Right kidney (tissue), 1 donor: ENCODE measurements around the gene KRT10.

ENCODE experiments used
- DNase-seq: peaks from one replicate; pipeline ENCODE4 v3.0.0-alpha.2; 2016

The KRT10 gene

GRCh38 chr17:40809721-40810421 lies 12.5 kb downstream of the KRT10 start:
- no peak for DNase-seq

DNA sequence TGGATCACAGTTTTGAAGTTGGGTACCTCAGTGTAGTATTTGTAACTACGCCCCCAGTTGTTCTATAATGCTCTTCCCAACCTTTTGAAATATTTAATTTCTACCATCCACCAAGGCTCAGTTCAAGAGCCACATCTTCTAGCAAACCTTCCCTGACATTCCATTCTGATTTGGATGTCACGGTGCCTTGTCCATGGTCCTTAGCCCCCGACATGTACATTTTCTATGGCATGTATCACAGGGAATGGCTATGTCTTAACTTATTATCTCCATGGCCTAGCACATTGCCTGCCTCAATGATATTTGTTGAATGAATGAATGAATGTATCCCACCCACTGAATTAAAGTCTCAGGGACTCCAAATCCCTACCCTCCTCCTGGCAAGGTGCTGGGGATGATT lies 16.3 kb downstream of the KRT10 start:
- no peak for DNase-seq

DNA sequence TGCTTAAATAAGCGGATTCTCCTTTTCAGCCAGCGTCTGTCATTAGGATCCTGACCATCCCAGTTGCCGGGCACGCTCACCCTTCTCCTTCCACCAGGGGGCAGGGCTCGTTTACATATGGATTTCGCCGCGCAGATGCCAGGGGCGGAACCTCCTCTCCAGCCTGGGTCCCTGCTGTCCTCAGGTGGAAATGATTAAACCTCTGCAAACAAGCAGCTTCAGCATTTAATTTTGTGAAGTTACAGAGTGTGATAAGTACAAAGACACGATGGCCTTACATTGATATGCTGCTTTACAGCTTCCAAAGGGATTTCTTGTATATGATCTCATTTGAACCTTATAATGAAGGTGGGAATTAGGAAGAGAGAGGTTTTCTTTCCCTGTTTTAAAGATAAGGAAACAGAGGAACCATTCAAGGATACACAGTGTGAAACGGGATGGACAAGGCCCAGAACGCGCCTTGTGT lies 18.8 kb downstream of the KRT10 start:
- peak; percentile 44 for DNase-seq

GRCh38 chr17:40801157-40801556 lies 21.3 kb downstream of the KRT10 start:
- DNase-seq = no peak

DNA sequence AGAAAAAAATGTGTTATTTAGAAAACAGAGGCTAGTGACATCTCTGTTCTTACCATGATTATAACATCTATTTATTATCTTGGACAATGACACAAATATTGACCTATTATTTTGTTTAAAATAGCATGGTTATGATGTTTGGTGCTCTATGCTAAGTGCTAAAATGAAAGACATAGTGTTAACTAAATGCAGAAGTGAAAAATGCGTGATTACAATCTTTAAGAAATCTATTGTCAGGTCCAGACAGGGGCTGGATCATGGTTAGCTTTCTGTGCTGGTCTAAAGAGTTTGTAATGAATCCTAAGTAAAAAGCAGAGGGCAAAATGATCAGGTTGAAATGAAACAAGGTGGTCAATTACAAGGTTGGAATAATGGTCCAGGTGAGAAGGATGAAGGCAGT lies 22.0 kb downstream of the KRT10 start:
- no peak for DNase-seq

- no peak for DNase-seq
These were observed 22.6 kb downstream of the KRT10 start, which contains the start of gene KRT28 for GRCh38 chr17:40799859-40800258. KRT28 (minus strand) TSS chr17:40799959; CDS start chr17:40799893, 66 bp downstream.

- DNase-seq = no peak
These were observed 25.6 kb downstream of the KRT10 start for GRCh38 chr17:40796846-40797245.

DNA sequence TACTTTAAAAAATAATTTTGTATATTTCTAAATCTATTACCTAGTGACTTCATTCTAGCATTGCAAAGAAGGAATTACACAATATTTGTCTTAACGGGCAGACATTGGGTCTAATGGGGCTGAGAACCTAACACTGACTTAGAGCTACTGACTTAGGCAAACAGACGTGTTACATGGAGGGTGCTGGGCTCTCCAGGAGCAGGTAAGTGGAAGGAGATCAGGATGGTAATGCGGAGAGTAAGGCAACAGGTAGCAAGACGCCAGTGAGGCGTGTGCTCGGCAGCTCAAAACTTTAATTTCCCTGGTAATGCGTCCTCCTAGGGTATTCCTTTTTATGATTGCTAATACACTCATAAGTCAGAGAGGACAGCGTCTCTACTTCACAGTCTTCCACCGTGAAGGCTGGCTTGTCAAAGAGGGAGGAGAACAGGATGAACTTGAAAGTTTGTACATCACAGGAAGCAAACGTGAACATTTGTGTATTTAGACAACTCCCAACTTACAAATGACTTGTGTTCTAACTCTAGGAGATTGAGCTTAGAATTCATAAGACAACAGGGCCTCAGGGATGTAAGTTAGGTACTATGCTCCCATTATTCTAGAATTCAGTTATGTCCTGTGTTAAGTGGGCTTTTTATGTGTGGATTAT lies 27.3 kb downstream of the KRT10 start:
- no peak for DNase-seq

DNA sequence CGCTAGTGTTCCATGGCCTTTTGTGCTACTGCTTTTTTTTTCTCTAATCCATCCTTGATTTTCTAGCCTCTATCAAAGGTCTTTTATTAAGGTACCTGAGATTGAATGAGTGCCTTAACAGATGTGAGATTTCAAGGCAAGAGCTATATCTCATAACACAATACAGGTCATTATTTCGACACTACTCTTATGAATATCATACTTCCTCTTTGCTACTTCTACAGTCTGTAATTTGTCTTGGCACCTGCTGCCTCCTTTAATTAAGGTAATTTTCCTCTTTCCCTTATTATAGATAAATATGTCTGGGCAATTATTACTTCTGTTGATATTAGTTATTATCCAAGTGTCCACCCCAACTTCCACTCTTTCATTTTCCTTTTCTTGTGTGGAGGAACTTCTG lies 27.9 kb downstream of the KRT10 start:
- DNase-seq = no peak

- no peak for DNase-seq
These were observed 28.6 kb downstream of the KRT10 start for GRCh38 chr17:40793832-40794231.

DNA sequence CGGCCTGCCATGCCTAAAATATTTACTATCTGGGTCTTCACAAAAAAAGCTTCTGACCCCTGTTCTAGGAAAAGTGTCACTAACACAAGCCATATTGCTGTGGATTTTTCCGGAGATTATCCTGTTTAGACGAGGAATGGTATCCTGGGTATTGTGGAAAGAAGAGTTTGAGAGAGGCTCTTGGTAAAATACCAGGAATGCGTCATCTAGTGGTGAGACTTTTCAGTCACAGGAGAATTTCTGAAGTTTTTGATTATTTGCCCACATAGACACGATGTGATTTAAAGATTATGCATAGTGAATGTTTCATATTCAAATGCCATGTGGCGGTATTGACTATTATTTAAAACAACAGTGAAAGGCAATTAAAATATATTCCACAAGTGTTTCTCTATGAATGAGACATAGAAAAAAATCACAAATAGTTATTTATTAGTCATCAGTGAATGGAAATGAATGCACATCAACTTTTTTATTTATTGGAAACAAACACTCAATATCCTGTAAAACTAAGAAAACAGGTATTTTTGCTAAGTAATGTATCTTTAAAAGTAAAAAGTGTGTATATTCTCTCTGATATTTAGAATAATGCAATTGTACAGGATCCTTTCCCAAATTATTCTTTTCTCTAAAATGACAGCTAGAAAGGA lies 30.5 kb downstream of the KRT10 start:
- no peak for DNase-seq

DNA sequence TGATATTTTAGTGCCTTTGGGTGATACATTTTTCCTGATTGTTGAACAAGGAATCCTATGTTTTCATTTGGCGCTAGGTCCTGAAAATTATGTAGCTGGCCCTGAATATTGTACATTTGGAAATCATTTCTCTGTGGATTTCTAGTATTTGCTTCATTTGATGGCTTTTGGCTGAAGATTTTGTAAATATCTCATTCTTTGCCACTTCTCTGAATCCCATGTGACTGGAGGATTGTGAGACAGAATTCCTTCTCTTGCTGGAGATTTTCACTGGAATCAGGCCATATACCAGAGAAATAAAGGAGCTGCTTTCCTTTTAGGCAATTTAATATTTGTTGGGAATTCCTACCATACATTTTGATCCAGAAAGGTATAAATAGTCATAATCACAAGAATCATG lies 31.3 kb downstream of the KRT10 start:
- DNase-seq = no peak

GRCh38 chr17:40782450-40782849 lies 40.0 kb downstream of the KRT10 start, which contains the start of gene KRT27:
KRT27 (minus strand) TSS chr17:40782550; CDS start chr17:40782493, 57 bp downstream.
- no peak for DNase-seq

DNA sequence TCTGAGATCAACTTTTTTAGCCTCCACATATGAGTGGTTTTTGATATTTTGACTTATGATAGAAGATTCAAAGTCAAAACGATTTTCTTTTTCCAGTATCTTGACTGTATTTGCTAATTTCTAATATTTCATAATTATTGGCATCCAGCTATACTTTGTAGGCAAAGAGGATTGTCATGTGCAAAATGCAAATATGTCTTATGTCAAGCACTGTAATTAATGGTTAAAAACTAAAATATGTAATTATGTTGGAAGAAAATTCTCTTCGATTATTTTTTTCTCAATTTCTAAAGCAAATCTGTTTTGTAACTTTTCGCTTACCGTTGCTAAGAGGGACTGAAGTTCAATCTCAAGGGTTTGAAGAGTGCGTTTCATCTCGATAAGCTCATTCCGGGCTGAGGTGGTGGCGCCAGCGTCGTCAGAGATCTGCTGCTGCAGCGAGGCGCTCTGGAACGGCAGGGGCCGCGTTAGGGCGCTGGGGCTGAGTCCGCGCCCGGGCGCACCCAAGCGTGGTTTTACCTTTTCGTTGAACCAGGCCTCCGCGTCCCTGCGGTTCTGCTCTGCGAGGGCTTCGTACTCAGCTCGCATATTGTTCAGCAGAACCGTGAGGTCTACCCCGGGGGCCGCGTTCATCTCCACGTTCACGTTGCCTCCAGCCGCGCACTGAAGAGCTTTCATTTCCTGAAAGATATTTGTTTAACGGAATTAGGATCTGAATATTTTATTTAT lies 43.1 kb downstream of the KRT10 start:
- peak; percentile 47 for DNase-seq

DNA sequence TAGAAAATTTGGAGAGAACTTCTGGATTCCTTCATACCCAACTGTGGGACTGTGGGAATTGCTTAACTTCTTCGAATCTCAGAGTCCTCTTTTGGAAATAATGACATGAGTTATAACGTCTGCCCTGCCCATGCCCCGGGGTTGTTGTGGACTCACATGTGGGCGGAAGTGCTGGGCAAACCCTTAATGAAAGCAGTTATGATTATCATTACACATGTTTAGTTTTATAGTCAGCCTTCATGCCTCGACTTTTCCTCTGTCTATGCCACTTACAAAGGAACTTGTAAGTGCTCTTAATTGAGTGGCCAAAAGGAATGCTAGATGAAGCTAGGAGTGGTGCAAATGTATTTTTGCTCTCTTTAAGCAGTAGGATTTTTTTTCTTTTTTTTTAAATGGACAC lies 44.0 kb downstream of the KRT10 start:
- no peak for DNase-seq

DNA sequence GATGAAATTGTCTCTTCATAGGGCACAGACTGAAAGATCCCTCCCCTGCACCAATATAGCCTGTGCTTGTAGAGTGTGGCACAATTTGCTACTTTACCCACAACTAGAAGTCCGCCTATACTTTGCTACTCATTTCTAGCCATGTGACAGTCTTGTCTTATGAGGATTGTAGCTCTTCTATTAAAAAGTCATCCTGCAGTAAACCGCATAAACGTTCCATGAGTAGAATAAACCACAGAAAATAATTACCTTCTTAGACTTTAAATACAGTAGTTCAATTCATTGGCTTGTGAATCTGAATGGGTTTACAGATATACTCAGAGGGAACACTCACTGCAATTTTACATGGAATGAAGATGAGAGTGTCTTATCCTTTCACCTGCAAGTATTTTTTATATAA lies 44.4 kb downstream of the KRT10 start:
- no peak for DNase-seq

DNA sequence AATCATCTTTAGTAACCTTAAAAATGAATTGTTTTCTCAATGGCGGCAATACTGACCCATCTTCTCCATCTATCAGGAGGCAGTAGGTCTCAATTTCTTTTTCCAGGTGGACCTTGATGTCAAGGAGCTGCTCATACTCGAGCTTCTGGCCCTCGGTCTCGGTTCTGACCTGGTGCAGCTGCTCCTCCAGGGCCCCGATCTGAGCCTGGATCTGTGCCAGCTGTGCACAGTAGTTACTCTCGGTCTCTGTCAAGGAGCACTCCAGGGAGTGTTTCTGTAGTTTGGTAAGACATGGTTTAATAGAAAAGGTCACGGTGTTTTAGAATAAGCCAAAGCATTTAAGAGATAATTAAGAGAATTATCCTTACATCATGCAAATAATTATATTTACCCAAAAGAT lies 45.0 kb downstream of the KRT10 start:
- no peak for DNase-seq

DNA sequence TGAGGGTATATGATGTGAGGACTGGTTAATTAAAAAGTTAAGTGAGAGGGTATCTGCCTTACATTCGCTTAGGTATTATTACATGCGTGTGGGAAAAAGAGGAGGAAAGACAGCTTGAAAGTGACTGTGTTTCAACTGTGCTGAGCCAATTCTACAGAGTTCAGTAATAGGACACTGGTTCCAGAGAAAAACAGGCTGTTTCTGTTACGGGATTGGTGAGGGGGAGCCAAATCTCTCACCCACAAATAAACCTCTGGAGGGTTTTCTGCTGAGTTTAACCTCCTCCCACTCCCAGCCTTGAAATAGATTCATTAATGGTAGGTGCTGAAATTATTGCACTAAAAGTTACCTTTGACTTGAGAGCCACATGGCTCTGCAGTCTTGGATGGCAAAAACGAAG lies 46.5 kb downstream of the KRT10 start:
- no peak for DNase-seq

- DNase-seq = no peak
These were observed 50.3 kb downstream of the KRT10 start, which contains the start of gene KRT26 for GRCh38 chr17:40772101-40772500. KRT26 (minus strand) TSS chr17:40772201; CDS start chr17:40772113, 88 bp downstream.
